ENCODE data around the gene WDFY3. TPM values are rescaled to one million over a fixed set of nuclear protein-coding genes. Genes with fewer than 3 reads are reported as not detected.

Gene WDFY3
- total RNA-seq, 4 donors from 2014 or later: 103 to 141 (median 121) TPM

GRCh38 chr4:84738622-84739021 lies 227.9 kb downstream of the WDFY3 start:
- no peak for DNase-seq
- Histone ChIP-seq H3K4me3 (replicated peaks in 1 of 3) (no peak overlapping the region), H3K27ac (no peak overlapping the region), H3K27me3 (no peaks in the 10 kb centered on the region), H3K4me1 (no peaks in the 10 kb centered on the region), H3K9me3 (no peaks in the 10 kb centered on the region), H3K36me3 (peaks cover 13 to 20% of the 10 kb centered on the region in 2 donors)
- intact Hi-C loops (cut with DNase I): no loop called here
- TF ChIP-seq CTCF (IDR thresholded peaks at IDR 0.05): no peak

- Histone ChIP-seq H3K27me3 (no peaks in the 10 kb centered on the region), H3K4me3 (replicated peaks in 1 of 3) (no peak overlapping the region), H3K27ac (no peak overlapping the region), H3K36me3 (peaks cover 13 to 23% of the 10 kb centered on the region in 2 donors), H3K4me1 (no peaks in the 10 kb centered on the region), H3K9me3 (no peaks in the 10 kb centered on the region)
- 74 to 81% methylated on average over 3 of the region's 3 CpGs for WGBS, 2 donors
- DNase-seq: peak; percentile 13 to 45
- TF ChIP-seq POLR2A (IDR thresholded peaks at IDR 0.05) (no peak), CTCF (IDR thresholded peaks at IDR 0.05) (no peak)
- intact Hi-C loops (cut with DNase I): no loop called here
Measured at GRCh38 chr4:84737656-84738055, 228.8 kb downstream of the WDFY3 start.

- no peak overlapping the region for H3K4me3 ChIP-seq (replicated peaks in 1 of 3)
- H3K4me1 ChIP-seq: no peaks in the 10 kb centered on the region
- no peaks in the 10 kb centered on the region for H3K27me3 ChIP-seq
- H3K36me3 ChIP-seq: peaks cover 5 to 14% of the 10 kb centered on the region in 2 donors
- H3K27ac ChIP-seq: no peak overlapping the region
- no peak for DNase-seq
- H3K9me3 ChIP-seq: no peaks in the 10 kb centered on the region
- intact Hi-C loops (cut with DNase I): no loop called here
- TF ChIP-seq CTCF (IDR thresholded peaks at IDR 0.05) (no peak), POLR2A (IDR thresholded peaks at IDR 0.05) (no peak)
Measured at GRCh38 chr4:84734037-84734436, 232.5 kb downstream of the WDFY3 start.

- H3K4me1 ChIP-seq: peaks cover 0 to under 1% of the 10 kb centered on the region in 2 donors
- H3K4me3 ChIP-seq (replicated peaks in 1 of 3): no peak overlapping the region
- no peak overlapping the region for H3K27ac ChIP-seq
- TF ChIP-seq CTCF (IDR thresholded peaks at IDR 0.05) (no peak), POLR2A (IDR thresholded peaks at IDR 0.05) (no peak)
- 91 to 92% methylated on average over 13 of the region's 13 CpGs for WGBS, 2 donors
- DNase-seq: no peak
- H3K27me3 ChIP-seq: no peaks in the 10 kb centered on the region
- intact Hi-C loops (cut with DNase I): no loop called here
- peaks cover 0 to 14% of the 10 kb centered on the region in 2 donors for H3K36me3 ChIP-seq
- H3K9me3 ChIP-seq: no peaks in the 10 kb centered on the region
Measured at GRCh38 chr4:84733343-84734033, 233.0 kb downstream of the WDFY3 start.

GRCh38 chr4:84730375-84730774 lies 236.1 kb downstream of the WDFY3 start:
- no peak for TF ChIP-seq POLR2A (IDR thresholded peaks at IDR 0.05)
- TF ChIP-seq CTCF (IDR thresholded peaks at IDR 0.05): no peak
- DNase-seq: no peak
- Histone ChIP-seq H3K27me3 (no peaks in the 10 kb centered on the region), H3K4me1 (peaks cover 0 to 7% of the 10 kb centered on the region in 2 donors), H3K4me3 (replicated peaks in 1 of 3) (no peak overlapping the region), H3K36me3 (peaks cover 0 to 7% of the 10 kb centered on the region in 2 donors), H3K9me3 (no peaks in the 10 kb centered on the region), H3K27ac (no peak overlapping the region)
- intact Hi-C loops (cut with DNase I): no loop called here
